ENCODE measurements around the gene KIRREL1. TPM values are rescaled to one million over a fixed set of nuclear protein-coding genes. Genes with fewer than 3 reads are reported as not detected.

Gene KIRREL1
- polyA plus RNA-seq, 1 donor from 2014 or later: 12.9 TPM

- H3K79me2 ChIP-seq (replicated peaks; ENCODE audit: insufficient read depth, low read length): no peaks in the 10 kb centered on the region
- H3K27ac ChIP-seq (ENCODE audit: low read length): no peak overlapping the region
- TF ChIP-seq EP300 (conservative IDR thresholded peaks at IDR 0.05; ENCODE audit: poor library complexity, severe bottlenecking) (no peak), RAD21 (conservative IDR thresholded peaks at IDR 0.05) (no peak), TAF1 (IDR thresholded peaks at IDR 0.05; ENCODE audit: low read depth) (no peak), CTCF (IDR thresholded peaks at IDR 0.05; ENCODE audit: poor library complexity, severe bottlenecking) (no peak), SMC3 (conservative IDR thresholded peaks at IDR 0.05; ENCODE audit: poor library complexity) (no peak), EZH2 (IDR thresholded peaks at IDR 0.05; ENCODE audit: borderline replicate concordance, insufficient read depth, low read length, poor library complexity, severe bottlenecking) (no peak), MXI1 (conservative IDR thresholded peaks at IDR 0.05; ENCODE audit: poor library complexity, severe bottlenecking) (no peak), REST (IDR thresholded peaks at IDR 0.05; ENCODE audit: borderline replicate concordance) (no peak), POLR2AphosphoS5 (IDR thresholded peaks at IDR 0.05) (no peak)
- H3K4me2 ChIP-seq (ENCODE audit: low read length): no peak overlapping the region
- H3K36me3 ChIP-seq (ENCODE audit: insufficient read depth, low read length): no peaks in the 10 kb centered on the region
- H3F3A ChIP-seq (ENCODE audit: insufficient read depth, low read length, poor library complexity, severe bottlenecking): no peaks in the 10 kb centered on the region
- H4K20me1 ChIP-seq (ENCODE audit: insufficient read depth): no peaks in the 10 kb centered on the region
- H3K9me3 ChIP-seq (ENCODE audit: low read length): no peaks in the 10 kb centered on the region
- H3K9ac ChIP-seq (ENCODE audit: low read length): no peak overlapping the region
- no peak overlapping the region for H3K4me3 ChIP-seq (ENCODE audit: low read length)
- no peaks in the 10 kb centered on the region for H3K27me3 ChIP-seq (ENCODE audit: insufficient read depth, low read depth, low read length)
- H3K9me2 ChIP-seq (ENCODE audit: insufficient read depth, low read length): no peaks in the 10 kb centered on the region
- no peak overlapping the region for H2AFZ ChIP-seq (ENCODE audit: low read depth, low read length)
These were observed 152.7 kb downstream of the KIRREL1 start for GRCh38 chr1:158146165-158146564.

GRCh38 chr1:158146739-158147138 is 153.3 kb downstream of the KIRREL1 start:
- Histone ChIP-seq H3K4me3 (ENCODE audit: low read length) (no peak overlapping the region), H4K20me1 (ENCODE audit: insufficient read depth) (no peaks in the 10 kb centered on the region), H3F3A (ENCODE audit: insufficient read depth, low read length, poor library complexity, severe bottlenecking) (no peaks in the 10 kb centered on the region), H3K27ac (ENCODE audit: low read length) (no peak overlapping the region), H3K9me3 (ENCODE audit: low read length) (no peaks in the 10 kb centered on the region), H3K27me3 (ENCODE audit: insufficient read depth, low read depth, low read length) (no peaks in the 10 kb centered on the region), H3K9ac (ENCODE audit: low read length) (no peak overlapping the region), H3K4me2 (ENCODE audit: low read length) (no peak overlapping the region), H2AFZ (ENCODE audit: low read depth, low read length) (no peak overlapping the region), H3K36me3 (ENCODE audit: insufficient read depth, low read length) (no peaks in the 10 kb centered on the region), H3K79me2 (replicated peaks; ENCODE audit: insufficient read depth, low read length) (no peaks in the 10 kb centered on the region), H3K9me2 (ENCODE audit: insufficient read depth, low read length) (no peaks in the 10 kb centered on the region)
- TF ChIP-seq TAF1 (IDR thresholded peaks at IDR 0.05; ENCODE audit: low read depth) (no peak), SMC3 (conservative IDR thresholded peaks at IDR 0.05; ENCODE audit: poor library complexity) (no peak), POLR2AphosphoS5 (IDR thresholded peaks at IDR 0.05) (no peak), MXI1 (conservative IDR thresholded peaks at IDR 0.05; ENCODE audit: poor library complexity, severe bottlenecking) (no peak), CTCF (IDR thresholded peaks at IDR 0.05; ENCODE audit: poor library complexity, severe bottlenecking) (no peak), RAD21 (conservative IDR thresholded peaks at IDR 0.05) (no peak), REST (IDR thresholded peaks at IDR 0.05; ENCODE audit: borderline replicate concordance) (no peak), EP300 (conservative IDR thresholded peaks at IDR 0.05; ENCODE audit: poor library complexity, severe bottlenecking) (no peak)

All from neural cell (in vitro differentiated cells).